ENCODE measurements around the gene NUTM2D.
"Not testable (repeated sequence)": the region's sequence is repeated elsewhere in the genome, so short reads cannot be mapped to it uniquely, and the experiment has no call there.

NUTM2D gene, protein sequence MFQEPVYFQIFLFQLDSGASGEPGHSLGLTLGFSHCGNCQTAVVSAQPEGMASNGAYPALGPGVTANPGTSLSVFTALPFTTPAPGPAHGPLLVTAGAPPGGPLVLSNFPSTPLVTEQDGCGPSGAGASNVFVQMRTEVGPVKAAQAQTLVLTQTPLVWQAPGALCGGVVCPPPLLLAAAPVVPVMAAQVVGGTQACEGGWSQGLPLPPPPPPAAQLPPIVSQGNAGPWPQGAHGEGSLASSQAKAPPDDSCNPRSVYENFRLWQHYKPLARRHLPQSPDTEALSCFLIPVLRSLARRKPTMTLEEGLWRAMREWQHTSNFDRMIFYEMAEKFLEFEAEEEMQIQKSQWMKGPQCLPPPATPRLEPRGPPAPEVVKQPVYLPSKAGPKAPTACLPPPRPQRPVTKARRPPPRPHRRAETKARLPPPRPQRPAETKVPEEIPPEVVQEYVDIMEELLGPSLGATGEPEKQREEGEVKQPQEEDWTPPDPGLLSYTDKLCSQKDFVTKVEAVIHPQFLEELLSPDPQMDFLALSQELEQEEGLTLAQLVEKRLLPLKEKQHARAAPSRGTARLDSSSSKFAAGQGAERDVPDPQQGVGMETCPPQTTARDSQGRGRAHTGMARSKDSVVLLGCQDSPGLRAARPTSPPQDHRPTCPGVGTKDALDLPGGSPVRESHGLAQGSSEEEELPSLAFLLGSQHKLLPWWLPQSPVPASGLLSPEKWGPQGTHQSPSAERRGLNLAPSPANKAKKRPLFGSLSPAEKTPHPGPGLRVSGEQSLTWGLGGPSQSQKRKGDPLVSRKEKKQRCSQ
- 1.3 reads per million for total RNA-seq

- DNase-seq, result not testable (repeated sequence)
Observed at GRCh38 chr10:87357444-87357843, at the start of gene NUTM2D. NUTM2D (plus strand) TSS chr10:87357744; CDS start chr10:87358266, 522 bp downstream.

DNA sequence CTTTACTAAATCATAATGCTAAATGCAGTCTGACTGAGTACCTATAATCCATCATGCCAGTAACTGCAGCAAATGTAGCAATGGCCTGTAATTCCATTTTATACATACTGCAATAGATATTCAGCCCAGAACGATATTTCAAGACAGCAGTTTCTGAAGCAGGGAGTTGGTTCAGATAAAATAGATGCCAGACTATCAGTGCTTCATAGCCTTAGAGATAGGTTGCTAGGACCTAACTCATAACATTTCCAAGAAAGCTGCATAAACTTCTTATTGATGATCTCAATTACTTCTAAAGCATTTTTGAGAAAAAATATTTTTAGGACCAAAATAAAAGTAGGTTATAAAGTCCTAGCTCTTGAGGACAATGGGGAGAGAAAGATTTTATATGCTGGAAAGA lies 48.8 kb upstream of the NUTM2D start:
- not testable (repeated sequence) for DNase-seq

DNA sequence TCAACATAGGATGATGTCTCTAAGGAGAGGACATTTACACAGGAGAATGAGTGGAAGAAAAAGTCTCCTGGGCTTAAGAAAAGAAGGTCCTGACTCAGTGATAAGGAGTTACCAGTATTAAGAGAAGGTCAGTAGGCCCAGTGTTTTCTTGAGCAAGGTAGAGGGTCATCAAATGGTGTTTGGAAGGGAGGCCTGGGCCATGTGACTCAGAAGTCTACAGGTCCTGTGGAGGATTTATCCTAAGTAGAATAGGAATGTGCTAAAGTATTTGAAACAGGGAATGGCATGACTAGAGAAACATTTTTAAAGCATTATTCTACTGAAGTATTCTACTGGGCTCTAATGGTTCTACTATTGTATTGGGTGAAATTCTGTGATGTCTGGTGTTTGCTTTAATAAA lies 47.9 kb upstream of the NUTM2D start:
- not testable (repeated sequence) for DNase-seq

GRCh38 chr10:87311521-87311920 lies 46.0 kb upstream of the NUTM2D start:
- DNase-seq, result not testable (repeated sequence)

DNA sequence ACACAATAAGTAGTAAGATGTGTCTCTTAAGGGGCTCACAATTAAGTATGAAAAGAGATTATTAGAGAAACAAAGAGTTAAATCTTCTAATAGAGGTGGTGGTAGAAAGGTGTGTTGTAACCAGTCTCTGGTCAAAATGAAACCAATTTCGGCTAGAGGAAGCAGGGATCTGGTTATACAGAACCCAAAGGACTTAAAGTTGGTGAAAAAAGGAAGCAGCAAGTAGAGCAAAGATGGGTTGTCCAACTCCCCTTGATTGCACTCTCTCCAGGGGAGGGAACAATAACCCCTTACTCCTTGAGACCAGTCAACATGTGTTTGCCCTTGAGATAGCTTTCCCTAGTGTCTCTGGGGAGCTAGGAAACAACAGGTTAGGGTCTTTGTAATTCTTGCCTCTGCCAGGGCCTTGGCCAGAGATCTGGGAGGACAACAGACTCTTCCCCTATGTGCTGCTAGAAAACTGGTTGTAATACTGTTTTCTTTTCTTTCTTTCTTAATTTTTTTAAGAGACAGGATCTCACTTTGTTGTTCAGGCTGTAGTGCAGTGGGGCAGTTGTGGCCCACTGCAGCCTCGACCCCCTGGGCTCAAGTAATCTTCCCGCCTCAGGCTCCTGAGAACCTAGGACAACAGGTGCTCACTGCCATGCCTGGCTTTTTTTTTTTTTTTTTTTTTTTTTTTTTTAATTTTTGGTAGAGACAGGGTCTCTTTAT lies 43.7 kb upstream of the NUTM2D start:
- not testable (repeated sequence) for DNase-seq

GRCh38 chr10:87314360-87314973 lies 43.1 kb upstream of the NUTM2D start:
- not testable (repeated sequence) for DNase-seq

GRCh38 chr10:87321505-87321904 lies 36.0 kb upstream of the NUTM2D start:
- DNase-seq, result not testable (repeated sequence)

DNA sequence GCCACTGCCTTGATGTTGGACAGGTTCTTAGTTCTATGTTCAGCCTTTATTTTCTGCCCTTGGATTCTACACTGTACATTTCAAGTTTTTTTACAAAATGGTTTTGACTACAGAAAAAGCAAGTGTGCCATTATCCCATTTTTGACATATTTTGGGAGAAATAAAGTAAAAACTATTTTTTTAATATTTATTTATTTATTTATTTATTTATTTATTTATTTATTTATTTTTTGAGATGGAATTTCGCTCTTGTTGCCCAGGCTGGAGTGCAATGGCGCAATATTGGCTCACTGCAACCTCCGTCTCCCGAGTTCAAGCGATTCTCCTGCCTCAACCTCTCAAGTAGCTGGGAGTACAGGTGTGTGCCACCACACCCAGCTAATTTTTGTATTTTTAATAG lies 33.0 kb upstream of the NUTM2D start:
- DNase-seq, result not testable (repeated sequence)

DNA sequence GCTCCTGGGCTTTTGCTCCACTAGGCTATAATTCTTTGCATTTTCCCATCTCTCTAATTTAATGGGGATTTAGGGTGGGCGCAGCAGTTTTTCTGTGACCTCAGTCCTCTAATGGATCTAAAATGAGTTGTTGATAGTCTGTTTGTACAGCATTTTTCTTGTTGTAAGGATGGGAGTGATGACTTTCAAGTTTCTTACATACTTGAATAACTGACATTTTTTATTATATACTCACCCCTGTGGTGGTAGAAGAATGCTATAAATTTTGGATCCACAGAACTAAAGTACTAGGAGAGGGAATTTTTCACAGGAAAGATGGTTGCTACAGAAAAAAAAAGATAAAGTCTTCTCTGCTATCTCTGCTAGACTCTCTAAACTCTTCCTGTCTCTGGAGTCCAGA lies 29.6 kb upstream of the NUTM2D start:
- not testable (repeated sequence) for DNase-seq

DNA sequence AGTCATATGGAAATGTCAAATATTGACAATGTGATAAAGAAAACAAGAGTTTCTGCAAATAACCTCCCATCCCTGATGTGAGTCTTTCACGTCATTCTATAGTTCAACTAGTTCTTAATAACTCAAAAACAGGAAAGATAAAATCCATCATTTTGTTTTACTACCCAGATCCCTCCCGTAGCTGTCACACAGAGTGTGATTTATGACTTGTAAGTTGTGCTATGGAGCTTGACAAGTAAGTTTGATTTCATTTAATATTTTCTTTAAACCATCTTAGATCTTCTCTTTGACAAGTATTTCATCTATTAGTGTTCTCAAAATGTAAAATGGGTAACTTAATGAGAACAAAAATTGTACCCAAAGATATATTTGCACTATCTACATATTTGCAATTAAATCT lies 28.4 kb upstream of the NUTM2D start:
- not testable (repeated sequence) for DNase-seq

GRCh38 chr10:87332687-87333086 lies 24.9 kb upstream of the NUTM2D start:
- not testable (repeated sequence) for DNase-seq

DNA sequence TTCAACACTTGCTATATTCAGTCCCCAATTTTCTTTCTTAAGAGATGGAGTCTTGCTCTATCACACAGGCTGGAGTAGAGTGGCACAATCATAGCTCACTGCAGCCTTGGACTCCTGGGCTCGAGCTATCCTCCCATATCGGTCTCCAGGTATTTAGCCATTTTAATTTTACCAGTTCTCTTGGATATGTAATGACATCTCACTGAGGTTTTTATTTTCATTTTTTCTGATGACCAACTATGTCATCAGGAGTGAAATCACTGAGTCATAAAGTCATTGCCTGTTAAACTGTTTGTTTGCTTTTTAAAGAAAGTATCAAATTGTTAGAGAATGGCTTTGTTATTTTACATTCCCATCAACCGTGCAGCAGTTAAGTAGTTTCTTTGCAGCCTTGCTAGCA lies 17.1 kb upstream of the NUTM2D start:
- not testable (repeated sequence) for DNase-seq

DNA sequence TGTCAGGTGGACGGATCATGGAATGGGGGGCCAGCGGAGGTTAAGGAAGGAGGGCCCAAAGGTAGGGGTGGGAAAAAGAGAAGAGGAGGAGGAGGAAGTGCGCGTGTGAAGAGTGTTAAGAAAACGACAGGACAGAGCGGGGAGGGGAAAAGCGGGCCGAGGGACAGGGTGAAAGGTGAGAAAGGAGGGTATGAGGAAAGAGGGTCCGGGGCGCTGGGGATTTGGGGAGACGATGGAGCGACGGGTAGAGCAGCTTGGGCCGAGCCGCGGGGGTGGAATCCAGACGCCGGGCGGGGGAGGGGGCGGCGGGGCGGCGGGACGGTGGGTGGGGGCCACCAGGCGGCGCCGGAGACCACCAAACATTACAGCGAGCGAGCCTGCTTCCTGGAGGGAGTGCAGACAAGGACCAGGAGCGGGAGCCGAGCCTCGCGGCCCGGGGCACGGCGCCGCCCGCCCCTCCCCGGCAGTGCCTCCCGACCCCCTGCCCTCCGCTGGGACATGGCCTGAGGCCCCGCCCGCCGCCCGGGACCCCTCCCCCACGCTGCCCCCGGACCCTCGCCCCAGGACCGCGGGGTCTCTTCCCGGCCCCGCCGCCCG lies 15.9 kb upstream of the NUTM2D start:
- not testable (repeated sequence) for DNase-seq

- DNase-seq, result peak; percentile 63
Observed at GRCh38 chr10:87342249-87342710, 15.3 kb upstream of the NUTM2D start.

GRCh38 chr10:87342711-87343258 lies 14.8 kb upstream of the NUTM2D start:
- peak; percentile 76 for DNase-seq

DNA sequence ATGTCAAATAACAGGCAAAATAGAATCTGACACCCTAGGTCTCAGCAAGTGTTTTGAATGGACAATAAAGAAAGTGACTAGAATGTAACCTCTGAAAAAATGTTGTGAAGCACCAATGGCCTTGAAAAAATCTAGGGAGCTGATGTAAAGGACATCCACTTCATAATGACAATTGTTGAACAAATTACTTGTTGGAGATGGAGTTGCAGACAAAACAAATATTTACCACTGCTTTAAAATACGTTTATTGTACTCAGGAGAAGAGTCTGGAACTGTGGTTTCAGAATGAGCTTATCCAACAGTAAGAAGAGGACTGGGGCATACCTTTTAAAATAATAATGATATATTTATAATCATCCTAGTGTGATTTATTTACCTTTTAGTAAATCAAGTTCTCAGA lies 11.8 kb upstream of the NUTM2D start:
- DNase-seq, result not testable (repeated sequence)

DNA sequence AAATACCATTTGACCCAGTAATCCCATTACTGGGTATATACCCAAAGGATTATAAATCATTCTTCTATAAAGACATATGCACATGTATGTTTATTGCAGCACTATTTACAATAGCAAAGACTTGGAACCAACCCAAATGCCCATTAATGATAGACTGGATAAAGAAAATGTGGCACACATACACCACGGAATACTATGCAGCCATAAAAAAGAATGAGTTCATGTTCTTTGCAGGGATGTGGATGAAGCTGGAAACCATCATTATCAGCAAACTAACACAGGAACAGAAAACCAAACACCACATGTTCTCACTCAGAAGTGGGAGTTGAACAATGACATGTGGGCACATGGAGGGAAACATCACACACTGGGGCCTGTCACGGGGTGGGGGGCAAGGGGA lies 7.4 kb upstream of the NUTM2D start:
- DNase-seq, result not testable (repeated sequence)

DNA sequence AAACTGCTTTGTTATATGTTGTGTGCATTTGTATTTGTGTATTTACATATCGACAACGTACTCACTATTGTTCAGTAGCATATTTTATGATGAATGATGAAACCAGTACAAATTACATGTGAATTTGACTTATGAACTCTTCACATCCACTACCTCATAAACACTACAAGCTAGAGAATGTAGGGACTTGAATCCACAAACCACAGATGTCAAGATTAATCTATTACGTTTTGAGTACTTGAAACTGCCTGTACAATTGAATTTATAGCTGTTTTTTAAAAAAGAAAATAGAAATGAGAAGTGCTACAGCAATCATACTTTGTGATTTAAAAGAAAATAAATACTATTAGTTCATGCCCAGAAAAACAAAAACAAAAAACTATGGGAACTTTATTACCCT lies 4.7 kb upstream of the NUTM2D start:
- DNase-seq, result not testable (repeated sequence)

- DNase-seq, result not testable (repeated sequence)
Observed at GRCh38 chr10:87355110-87355509, 2.4 kb upstream of the NUTM2D start.

GRCh38 chr10:87358159-87358558 lies 615 bp downstream of the NUTM2D start:
- not testable (repeated sequence) for DNase-seq

- not testable (repeated sequence) for DNase-seq
Observed at GRCh38 chr10:87369514-87370112, 12.1 kb downstream of the NUTM2D start.
